ENCODE results near the gene DAZAP2. TPM values are rescaled to one million over a fixed set of nuclear protein-coding genes. Genes with fewer than 3 reads are reported as not detected.

The DAZAP2 gene
- polyA plus RNA-seq, 3 donors = 975 to 2,004 (median 1,697) TPM

DNA sequence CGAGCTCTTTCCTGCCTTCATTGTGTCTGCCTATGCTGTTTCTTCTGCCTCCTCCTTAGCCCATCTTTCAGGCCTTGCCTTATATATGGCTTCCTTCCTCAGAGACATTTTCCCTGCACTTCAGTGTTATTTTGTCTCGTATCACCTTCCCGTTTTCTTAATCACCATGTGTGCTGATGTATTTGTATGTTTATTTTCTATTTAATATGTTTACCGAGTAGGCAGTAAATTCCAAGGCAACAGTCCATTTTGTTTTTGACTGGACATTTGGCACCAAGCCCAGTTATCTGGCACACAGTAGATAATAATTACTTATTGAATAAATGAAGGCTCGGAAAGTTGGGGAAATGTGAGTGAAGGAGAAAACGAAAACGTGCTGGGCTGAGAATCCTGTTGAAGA, 16.2 kb upstream of the DAZAP2 start:
- intact Hi-C loops (cut with micrococcal nuclease) = no loop called here
- Histone ChIP-seq H2AFZ (ENCODE audit: insufficient read depth, low read depth, low read length, poor library complexity, severe bottlenecking) (no peak overlapping the region), H3K9me3 (replicated peaks in 1 of 2; ENCODE audit: control insufficient read depth in 1 of 2, insufficient read depth in 1 of 2, low read length in 2 of 2) (no peaks in the 10 kb centered on the region), H3K79me2 (ENCODE audit: insufficient read depth, low read length) (no peaks in the 10 kb centered on the region), H3K4me1 (ENCODE audit: control insufficient read depth in 1 of 2, insufficient read depth in 2 of 2, low read length in 2 of 2) (peaks cover 7 to 9% of the 10 kb centered on the region in 2 donors), H3K4me3 (replicated peaks in 1 of 3; ENCODE audit: low read depth in 2 of 3, low read length in 3 of 3) (no peak overlapping the region), H3K4me2 (replicated peaks; ENCODE audit: extremely low read depth, low read length, poor library complexity, severe bottlenecking) (no peak overlapping the region), H3K9ac (ENCODE audit: insufficient read depth, low read length, poor library complexity, severe bottlenecking) (no peak overlapping the region), H3K27me3 (ENCODE audit: control insufficient read depth in 2 of 2, insufficient read depth in 2 of 2, low read length in 2 of 2) (no peaks in the 10 kb centered on the region), H3K36me3 (replicated peaks in 1 of 2; ENCODE audit: control insufficient read depth in 1 of 2, insufficient read depth in 2 of 2, low read length in 2 of 2) (no peaks in the 10 kb centered on the region), H3K27ac (ENCODE audit: low read depth in 1 of 2, low read length in 2 of 2) (no peak overlapping the region), H4K20me1 (ENCODE audit: insufficient read depth, low read length) (no peaks in the 10 kb centered on the region)
- H3K36me3 Mint-ChIP-seq = no peaks in the 10 kb centered on the region
- TF ChIP-seq, protein P1, sequence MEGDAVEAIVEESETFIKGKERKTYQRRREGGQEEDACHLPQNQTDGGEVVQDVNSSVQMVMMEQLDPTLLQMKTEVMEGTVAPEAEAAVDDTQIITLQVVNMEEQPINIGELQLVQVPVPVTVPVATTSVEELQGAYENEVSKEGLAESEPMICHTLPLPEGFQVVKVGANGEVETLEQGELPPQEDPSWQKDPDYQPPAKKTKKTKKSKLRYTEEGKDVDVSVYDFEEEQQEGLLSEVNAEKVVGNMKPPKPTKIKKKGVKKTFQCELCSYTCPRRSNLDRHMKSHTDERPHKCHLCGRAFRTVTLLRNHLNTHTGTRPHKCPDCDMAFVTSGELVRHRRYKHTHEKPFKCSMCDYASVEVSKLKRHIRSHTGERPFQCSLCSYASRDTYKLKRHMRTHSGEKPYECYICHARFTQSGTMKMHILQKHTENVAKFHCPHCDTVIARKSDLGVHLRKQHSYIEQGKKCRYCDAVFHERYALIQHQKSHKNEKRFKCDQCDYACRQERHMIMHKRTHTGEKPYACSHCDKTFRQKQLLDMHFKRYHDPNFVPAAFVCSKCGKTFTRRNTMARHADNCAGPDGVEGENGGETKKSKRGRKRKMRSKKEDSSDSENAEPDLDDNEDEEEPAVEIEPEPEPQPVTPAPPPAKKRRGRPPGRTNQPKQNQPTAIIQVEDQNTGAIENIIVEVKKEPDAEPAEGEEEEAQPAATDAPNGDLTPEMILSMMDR (IDR thresholded peaks at IDR 0.05) = no peak
- H3K27me3 Mint-ChIP-seq (ENCODE audit: low read depth in 3 of 3) = peaks cover 0 to 3% (median 1%) of the 10 kb centered on the region in 3 donors
- H3K9me3 Mint-ChIP-seq = peaks cover 0 to 2% (median 0%) of the 10 kb centered on the region in 7 donors
- H3K27ac Mint-ChIP-seq = no peak overlapping the region
- H3K4me1 Mint-ChIP-seq = peaks cover 11% of the 10 kb centered on the region
- DNase-seq = no peak
- WGBS (ENCODE audit: insufficient coverage) = 92% methylated on average over 2 of the region's 7 CpGs
- H3K4me3 Mint-ChIP-seq = no peak overlapping the region

- H3K27ac Mint-ChIP-seq = no peak overlapping the region
- no peak overlapping the region for H3K9ac ChIP-seq (ENCODE audit: insufficient read depth, low read length, poor library complexity, severe bottlenecking)
- H3K4me3 ChIP-seq (replicated peaks in 1 of 3; ENCODE audit: low read depth in 2 of 3, low read length in 3 of 3) = no peak overlapping the region
- H3K27me3 ChIP-seq (ENCODE audit: control insufficient read depth in 2 of 2, insufficient read depth in 2 of 2, low read length in 2 of 2) = no peaks in the 10 kb centered on the region
- DNase-seq = no peak
- H2AFZ ChIP-seq (ENCODE audit: insufficient read depth, low read depth, low read length, poor library complexity, severe bottlenecking) = no peak overlapping the region
- no peaks in the 10 kb centered on the region for H3K9me3 Mint-ChIP-seq
- no peaks in the 10 kb centered on the region for H3K36me3 Mint-ChIP-seq
- no peaks in the 10 kb centered on the region for H3K79me2 ChIP-seq (ENCODE audit: insufficient read depth, low read length)
- H3K4me3 Mint-ChIP-seq = no peak overlapping the region
- WGBS (ENCODE audit: insufficient coverage) = no CpG with 5 or more reads among the region's 3 CpGs
- no peak overlapping the region for H3K27ac ChIP-seq (ENCODE audit: low read depth in 1 of 2, low read length in 2 of 2)
- TF ChIP-seq, protein P1 (IDR thresholded peaks at IDR 0.05) = no peak
- H3K27me3 Mint-ChIP-seq (ENCODE audit: low read depth in 3 of 3) = peaks cover 0 to 3% (median 1%) of the 10 kb centered on the region in 3 donors
- intact Hi-C loops (cut with micrococcal nuclease) = no loop called here
- no peaks in the 10 kb centered on the region for H3K4me1 Mint-ChIP-seq
- H3K9me3 ChIP-seq (replicated peaks in 1 of 2; ENCODE audit: control insufficient read depth in 1 of 2, insufficient read depth in 1 of 2, low read length in 2 of 2) = no peaks in the 10 kb centered on the region
- H3K4me2 ChIP-seq (replicated peaks; ENCODE audit: extremely low read depth, low read length, poor library complexity, severe bottlenecking) = no peak overlapping the region
- H4K20me1 ChIP-seq (ENCODE audit: insufficient read depth, low read length) = no peaks in the 10 kb centered on the region
- no peaks in the 10 kb centered on the region for H3K4me1 ChIP-seq (ENCODE audit: control insufficient read depth in 1 of 2, insufficient read depth in 2 of 2, low read length in 2 of 2)
- H3K36me3 ChIP-seq (replicated peaks in 1 of 2; ENCODE audit: control insufficient read depth in 1 of 2, insufficient read depth in 2 of 2, low read length in 2 of 2) = no peaks in the 10 kb centered on the region
Observed at GRCh38 chr12:51224625-51225024, 14.0 kb upstream of the DAZAP2 start.

Measured in CD14-positive monocyte (primary cell).